ENCODE results near the gene CDH8. TPM values are rescaled to one million over a fixed set of nuclear protein-coding genes. Genes with fewer than 3 reads are reported as not detected.

CDH8 gene
- total RNA-seq, 1 experiment from 2014 or later: 2.5 TPM

GRCh38 chr16:61944004-61944403 is 92.2 kb downstream of the CDH8 start:
- ChIA-PET CTCF (no interaction called here), POLR2A (no interaction called here), RAD21 (ENCODE audit: low non-redundant PET in 1 of 2, low total read pairs in 2 of 2, uncharacterized antibody in 2 of 2, unreplicated experiment in 2 of 2) (no interaction called here)
- TF ChIP-seq SP1 (IDR thresholded peaks at IDR 0.05; ENCODE audit: low read depth) (no peak), TCF7L2 (IDR thresholded peaks at IDR 0.05; ENCODE audit: borderline replicate concordance, extremely low read depth, insufficient read depth, insufficient read length) (no peak), POLR2A (IDR thresholded peaks at IDR 0.05; ENCODE audit: borderline replicate concordance, extremely low read depth, insufficient read depth, insufficient read length) (no peak), REST (IDR thresholded peaks at IDR 0.05; ENCODE audit: low read depth) (no peak), SIN3A (IDR thresholded peaks at IDR 0.05; ENCODE audit: low read depth) (no peak), ELF1 (IDR thresholded peaks at IDR 0.05; ENCODE audit: borderline replicate concordance, low read depth) (no peak), ATF3 (IDR thresholded peaks at IDR 0.05) (no peak), CTCF (IDR thresholded peaks at IDR 0.05 in 2 of 3, conservative IDR thresholded peaks at IDR 0.05 in 1 of 3; ENCODE audit: borderline replicate concordance in 1 of 3, insufficient read depth in 1 of 3, low read depth in 2 of 3, low read length in 2 of 3) (no peak), CBX3 (IDR thresholded peaks at IDR 0.05; ENCODE audit: low read depth) (no peak), ZBTB33 (IDR thresholded peaks at IDR 0.05; ENCODE audit: extremely low read depth, insufficient replicate concordance, low read length) (no peak), YY1 (IDR thresholded peaks at IDR 0.05; ENCODE audit: extremely low read depth, insufficient replicate concordance, low read depth, low read length) (no peak), JUND (IDR thresholded peaks at IDR 0.05) (no peak), CEBPB (IDR thresholded peaks at IDR 0.05; ENCODE audit: low read depth) (no peak), ZFX (IDR thresholded peaks at IDR 0.05) (no peak), ZNF274 (IDR thresholded peaks at IDR 0.05; ENCODE audit: low read depth, low read length) (no peak), SRF (IDR thresholded peaks at IDR 0.05; ENCODE audit: low read depth) (no peak)
- no peak overlapping the region for H3K9ac ChIP-seq (ENCODE audit: low read length)
- H4K20me1 ChIP-seq (ENCODE audit: insufficient read depth): no peaks in the 10 kb centered on the region
- no peak for ATAC-seq
- peaks cover 6 to 13% of the 10 kb centered on the region in 2 experiments; a peak in 2 of 4 replicates for H3K9me3 ChIP-seq (ENCODE audit: control insufficient read depth in 1 of 2, insufficient read depth in 1 of 2, low read depth in 1 of 2, low read length in 2 of 2)
- no peak overlapping the region for H3K4me3 ChIP-seq (replicated peaks in 1 of 2; ENCODE audit: low read depth in 1 of 2, low read length in 2 of 2)
- H3K27me3 ChIP-seq (ENCODE audit: insufficient read depth, low read length): no peaks in the 10 kb centered on the region
- no peak overlapping the region for H3K4me2 ChIP-seq (ENCODE audit: low read length)
- no peaks in the 10 kb centered on the region for H3K9me2 ChIP-seq (ENCODE audit: insufficient read depth)
- no peak overlapping the region for H2AFZ ChIP-seq (ENCODE audit: low read depth, low read length, poor library complexity, severe bottlenecking)
- intact Hi-C loops (cut with micrococcal nuclease): no loop called here
- H3K27ac ChIP-seq (ENCODE audit: low read depth, low read length): no peak overlapping the region
- DNase-seq (ENCODE audit: low read depth, low spot score): no peak
- no peaks in the 10 kb centered on the region for H3K79me2 ChIP-seq (ENCODE audit: insufficient read depth, low read length)
- no peaks in the 10 kb centered on the region for H3K36me3 ChIP-seq (ENCODE audit: control insufficient read depth in 1 of 2, insufficient read depth in 2 of 2, low read length in 2 of 2)
- H3K4me1 ChIP-seq (ENCODE audit: control insufficient read depth in 1 of 2, insufficient read depth in 2 of 2, low read length in 2 of 2): no peaks in the 10 kb centered on the region
- no TSS peak for BruUV-seq (replicated peaks)
